Measurements from ENCODE around the gene PAXX. TPM values are rescaled to one million over a fixed set of nuclear protein-coding genes. Genes with fewer than 3 reads are reported as not detected.
A peak's percentile ranks its signal among the peaks of the same experiment; 100 is the strongest.
"Not testable (repeated sequence)": the region's sequence is repeated elsewhere in the genome, so short reads cannot be mapped to it uniquely, and the experiment has no call there.

The PAXX gene
- total RNA-seq, 1 experiment from 2014 or later = 113 TPM

GRCh38 chr9:137032858-137033257, 40.6 kb downstream of the PAXX start:
- intact Hi-C loops (cut with micrococcal nuclease) = no loop called here
- Histone ChIP-seq H3K4me3 (ENCODE audit: low read length) (no peak overlapping the region), H3K79me2 (ENCODE audit: low read length) (no peaks in the 10 kb centered on the region), H3K9ac (ENCODE audit: low read length) (no peak overlapping the region), H3K27me3 (ENCODE audit: low read length) (no peaks in the 10 kb centered on the region), H3K4me2 (ENCODE audit: low read length) (no peak overlapping the region), H3K36me3 (ENCODE audit: low read depth, low read length) (no peaks in the 10 kb centered on the region), H3K9me3 (ENCODE audit: low read length) (no peaks in the 10 kb centered on the region), H3K9me2 (replicated peaks; ENCODE audit: low read length) (no peaks in the 10 kb centered on the region), H3F3A (ENCODE audit: low read length, unreplicated experiment) (no peaks in the 10 kb centered on the region), H2AFZ (ENCODE audit: low read length) (no peak overlapping the region), H3K27ac (ENCODE audit: low read length) (no peak overlapping the region), H3K4me1 (ENCODE audit: insufficient read depth, low read length) (peaks cover 15% of the 10 kb centered on the region), H4K20me1 (ENCODE audit: low read length) (no peaks in the 10 kb centered on the region)
- DNase-seq = no peak
- CTCF ChIA-PET = no interaction called here
- no peak for TF ChIP-seq EZH2phosphoT487 (IDR thresholded peaks at IDR 0.05; ENCODE audit: borderline replicate concordance, low read length)
- TF ChIP-seq CTCF (conservative IDR thresholded peaks at IDR 0.05; ENCODE audit: low read depth, low read length) = no peak
- TF ChIP-seq EZH2 (IDR thresholded peaks at IDR 0.05; ENCODE audit: low read length, unreplicated experiment) = no peak
- no TSS peak for BruUV-seq (replicated peaks)
- POLR2A ChIA-PET (ENCODE audit: unreplicated experiment) = no interaction called here
- no peak for ATAC-seq

- ATAC-seq = not testable (repeated sequence)
Observed at GRCh38 chr9:137033481-137033880, 41.3 kb downstream of the PAXX start.

GRCh38 chr9:137034039-137034708, 42.0 kb downstream of the PAXX start:
- no peak overlapping the region for H3K9ac ChIP-seq (ENCODE audit: low read length)
- H4K20me1 ChIP-seq (ENCODE audit: low read length) = no peaks in the 10 kb centered on the region
- 0 out of 2 replicates have a peak, but pooled peaks have one; percentile 3 for ATAC-seq
- TF ChIP-seq EZH2 (IDR thresholded peaks at IDR 0.05; ENCODE audit: low read length, unreplicated experiment) = no peak
- no peak for TF ChIP-seq EZH2phosphoT487 (IDR thresholded peaks at IDR 0.05; ENCODE audit: borderline replicate concordance, low read length)
- no peak for TF ChIP-seq CTCF (conservative IDR thresholded peaks at IDR 0.05; ENCODE audit: low read depth, low read length)
- H2AFZ ChIP-seq (ENCODE audit: low read length) = peak overlapping the region; percentile 72; the same call in 1 of the 2 replicates
- peaks cover 9% of the 10 kb centered on the region for H3K4me1 ChIP-seq (ENCODE audit: insufficient read depth, low read length)
- H3K9me3 ChIP-seq (ENCODE audit: low read length) = no peaks in the 10 kb centered on the region
- no peaks in the 10 kb centered on the region for H3K9me2 ChIP-seq (replicated peaks; ENCODE audit: low read length)
- peak overlapping the region; percentile 75 for H3K4me2 ChIP-seq (ENCODE audit: low read length)
- H3K27ac ChIP-seq (ENCODE audit: low read length) = no peak overlapping the region
- peak overlapping the region; percentile 57 for H3K4me3 ChIP-seq (ENCODE audit: low read length)
- no peak for DNase-seq
- ChIA-PET CTCF (interaction anchor here (0.6 to 2.0 kb wide), 5 partner anchors 13 to 179 kb away, joined by 3 to 17 read pairs (median 5); partner anchors contain the start of gene CLIC3), POLR2A (ENCODE audit: unreplicated experiment) (interaction anchor here (0.6 kb wide), 1 partner anchor 86 kb away, joined by 3 read pairs; no protein-coding TSS in a partner anchor)
- H3K79me2 ChIP-seq (ENCODE audit: low read length) = no peaks in the 10 kb centered on the region
- no peaks in the 10 kb centered on the region for H3F3A ChIP-seq (ENCODE audit: low read length, unreplicated experiment)
- intact Hi-C loops (cut with micrococcal nuclease) = no loop called here
- H3K36me3 ChIP-seq (ENCODE audit: low read depth, low read length) = no peaks in the 10 kb centered on the region
- H3K27me3 ChIP-seq (ENCODE audit: low read length) = no peaks in the 10 kb centered on the region
- BruUV-seq (replicated peaks) = no TSS peak

More at GRCh38 chr9:137033481-137033880, 41.3 kb downstream of the PAXX start:
- H3K4me2 ChIP-seq (ENCODE audit: low read length); H3K9ac ChIP-seq (ENCODE audit: low read length); H3F3A ChIP-seq (ENCODE audit: low read length, unreplicated experiment); POLR2A ChIA-PET (ENCODE audit: unreplicated experiment); H3K36me3 ChIP-seq (ENCODE audit: low read depth, low read length); CTCF ChIA-PET; H2AFZ ChIP-seq (ENCODE audit: low read length); H3K79me2 ChIP-seq (ENCODE audit: low read length); H3K9me3 ChIP-seq (ENCODE audit: low read length); intact Hi-C loops (cut with micrococcal nuclease); H4K20me1 ChIP-seq (ENCODE audit: low read length); DNase-seq; H3K9me2 ChIP-seq (replicated peaks; ENCODE audit: low read length); H3K4me3 ChIP-seq (ENCODE audit: low read length); H3K27ac ChIP-seq (ENCODE audit: low read length); BruUV-seq (replicated peaks); H3K27me3 ChIP-seq (ENCODE audit: low read length): not testable (repeated sequence)
- H3K4me1 ChIP-seq (ENCODE audit: insufficient read depth, low read length) = peaks cover 14% of the 10 kb centered on the region
